GM12874 (cell line): ENCODE measurements around the gene BABAM2.

Source experiments
- CTCF ChIP-seq: IDR thresholded peaks from 2 replicates; pipeline ENCODE4 v1.5.1; 2011; ENCODE audit warnings: low read depth, mild to moderate bottlenecking, control low read depth, low read length, moderate library complexity; ENCODE audit not compliant: insufficient read depth

Gene BABAM2

GRCh38 chr2:28375236-28375635 is 484.7 kb downstream of the BABAM2 start:
- TF ChIP-seq CTCF, result no peak

GRCh38 chr2:28375742-28376631 is 485.5 kb downstream of the BABAM2 start:
- TF ChIP-seq CTCF, result no peak

- no peak for TF ChIP-seq CTCF
These were observed 486.8 kb downstream of the BABAM2 start for GRCh38 chr2:28377195-28377816.

- TF ChIP-seq CTCF, result no peak
These were observed 487.6 kb downstream of the BABAM2 start for GRCh38 chr2:28377984-28378678.

GRCh38 chr2:28378679-28379584 is 488.4 kb downstream of the BABAM2 start:
- no peak for TF ChIP-seq CTCF

GRCh38 chr2:28380219-28380618 is 489.7 kb downstream of the BABAM2 start:
- TF ChIP-seq CTCF, result no peak
